H9 (cell line): ENCODE measurements around the gene VPS54. TPM values are rescaled to one million over a fixed set of nuclear protein-coding genes. Genes with fewer than 3 reads are reported as not detected.

Experiments
- DNase-seq: peaks from one replicate; pipeline ENCODE4 v3.0.0-alpha.2; 2017
- H2AFZ ChIP-seq: one replicate; pipeline ENCODE4 v1.6.1; 2013; ENCODE audit warnings: mild to moderate bottlenecking, low read length, control low read depth, moderate library complexity
- H2AK5ac ChIP-seq: 2 replicates; pipeline ENCODE4 v1.6.1; 2013; ENCODE audit warnings: low read length, control low read depth, mixed read lengths; ENCODE audit not compliant: insufficient read length
- H2BK120ac ChIP-seq: one replicate; pipeline ENCODE4 v1.6.1; 2013; ENCODE audit warnings: low read depth, mild to moderate bottlenecking, low read length, control low read depth, inconsistent platforms; ENCODE audit not compliant: poor library complexity, severe bottlenecking
- H2BK12ac ChIP-seq: 2 replicates; pipeline ENCODE4 v1.6.1; 2013; ENCODE audit warnings: low read length, control low read depth, mixed read lengths, low read depth; ENCODE audit not compliant: insufficient read length
- H2BK15ac ChIP-seq: 2 replicates; pipeline ENCODE4 v1.6.1; 2013; ENCODE audit warnings: low read depth, low read length, control low read depth
- H2BK20ac ChIP-seq: one replicate; pipeline ENCODE4 v1.6.1; 2013; ENCODE audit warnings: low read depth, mild to moderate bottlenecking, low read length, control low read depth, inconsistent platforms; ENCODE audit not compliant: poor library complexity, severe bottlenecking
- H2BK5ac ChIP-seq: 2 replicates; pipeline ENCODE4 v1.6.1; 2013; ENCODE audit warnings: low read length, control low read depth, mixed read lengths; ENCODE audit not compliant: insufficient read length
- H3K14ac ChIP-seq: 2 replicates; pipeline ENCODE4 v1.6.1; 2013; ENCODE audit warnings: low read length, control low read depth; ENCODE audit not compliant: insufficient read depth
- H3K18ac ChIP-seq: 2 replicates; pipeline ENCODE4 v1.6.1; 2013; ENCODE audit warnings: low read depth, mild to moderate bottlenecking, mixed read lengths, low read length, control low read depth; ENCODE audit not compliant: insufficient read length
- H3K23ac ChIP-seq: 2 replicates; pipeline ENCODE4 v1.6.1; 2013; ENCODE audit warnings: low read length, control low read depth, mixed read lengths, low read depth; ENCODE audit not compliant: insufficient read length
- H3K23me2 ChIP-seq: 2 replicates; pipeline ENCODE4 v1.6.1; 2013; ENCODE audit warnings: low read depth, mild to moderate bottlenecking, mixed read lengths, low read length, control low read depth; ENCODE audit not compliant: insufficient read length, poor library complexity, severe bottlenecking
- H3K27ac ChIP-seq: 2 replicates; pipeline ENCODE4 v1.5.1; 2013; ENCODE audit warnings: low read length, control low read depth, mixed read lengths, low read depth; ENCODE audit not compliant: insufficient read length
- H3K27me3 ChIP-seq: 2 replicates; pipeline ENCODE4 v1.6.1; 2013; ENCODE audit warnings: low read length, control low read depth, inconsistent platforms; ENCODE audit not compliant: insufficient read depth
- H3K4ac ChIP-seq: 2 replicates; pipeline ENCODE4 v1.6.1; 2013; ENCODE audit warnings: low read depth, mild to moderate bottlenecking, control low read depth, inconsistent platforms, low read length, moderate library complexity
- H3K4me1 ChIP-seq: 2 replicates; pipeline ENCODE4 v1.6.1; 2013; ENCODE audit warnings: low read length, control low read depth, inconsistent platforms; ENCODE audit not compliant: insufficient read depth
- H3K4me2 ChIP-seq: 2 replicates; pipeline ENCODE4 v1.6.1; 2013; ENCODE audit warnings: low read length, control low read depth, mixed read lengths; ENCODE audit not compliant: insufficient read length, insufficient read depth
- H3K56ac ChIP-seq: 2 replicates; pipeline ENCODE4 v1.6.1; 2013; ENCODE audit warnings: low read depth, mild to moderate bottlenecking, mixed read lengths, low read length, control low read depth; ENCODE audit not compliant: insufficient read length
- H3K79me1 ChIP-seq: 2 replicates; pipeline ENCODE4 v1.6.1; 2013; ENCODE audit warnings: low read depth, mild to moderate bottlenecking, moderate library complexity, low read length, control low read depth, inconsistent platforms; ENCODE audit not compliant: insufficient read depth, poor library complexity, severe bottlenecking
- H3K79me2 ChIP-seq: 2 replicates; pipeline ENCODE4 v1.6.1; 2013; ENCODE audit warnings: low read length, control low read depth, inconsistent platforms; ENCODE audit not compliant: insufficient read depth
- H3K9ac ChIP-seq: 2 replicates; pipeline ENCODE4 v1.6.1; 2013; ENCODE audit warnings: low read length, control low read depth, mixed read lengths; ENCODE audit not compliant: insufficient read length; ENCODE audit errors: extremely low read depth
- H3K9me3 ChIP-seq: one replicate; pipeline ENCODE4 v1.6.1; 2013; ENCODE audit warnings: low read depth, low read length, inconsistent platforms; ENCODE audit not compliant: control insufficient read depth
- H3T11ph ChIP-seq: one replicate; pipeline ENCODE4 v1.6.1; 2013; ENCODE audit warnings: mild to moderate bottlenecking, low read length, control low read depth, inconsistent platforms
- H4K20me1 ChIP-seq: one replicate; pipeline ENCODE4 v1.6.1; 2013; ENCODE audit not compliant: control insufficient read depth, insufficient read length, insufficient read depth
- H4K5ac ChIP-seq: 2 replicates; pipeline ENCODE4 v1.6.1; 2013; ENCODE audit warnings: low read depth, mild to moderate bottlenecking, mixed read lengths, low read length, control low read depth; ENCODE audit not compliant: insufficient read length
- H4K8ac ChIP-seq: replicated peaks from 2 replicates; pipeline ENCODE4 v1.6.1; 2013; ENCODE audit warnings: low read length, control low read depth, mixed read lengths, low read depth; ENCODE audit not compliant: insufficient read length
- H4K91ac ChIP-seq: 2 replicates; pipeline ENCODE4 v1.6.1; 2013; ENCODE audit warnings: low read depth, mild to moderate bottlenecking, moderate library complexity, mixed read lengths, low read length, control low read depth; ENCODE audit not compliant: insufficient read length
- H3K27ac Mint-ChIP-seq, 3 experiments: 2 replicates in 2 of 3; 3 replicates in 1 of 3; pipeline ENCODE4 v1.8.0; 2020 to 2021; ENCODE audit warnings: mixed read lengths in 3 of 3, mild to moderate bottlenecking in 1 of 3, moderate library complexity in 1 of 3
- H3K27me3 Mint-ChIP-seq: 2 replicates; pipeline ENCODE4 v1.8.0; 2021; ENCODE audit warnings: low read depth, mild to moderate bottlenecking, moderate library complexity, mixed read lengths
- H3K36me3 Mint-ChIP-seq, 3 experiments: 2 replicates in 2 of 3; 3 replicates in 1 of 3; pipeline ENCODE4 v1.8.0; 2020 to 2021; ENCODE audit warnings: low read depth in 3 of 3, mixed read lengths in 3 of 3; ENCODE audit not compliant: insufficient read depth in 1 of 3
- H3K4me1 Mint-ChIP-seq, 2 experiments: 2 replicates each; pipeline ENCODE4 v1.8.0; 2020; ENCODE audit warnings: mixed read lengths in 2 of 2
- H3K4me3 Mint-ChIP-seq, 2 experiments: 2 replicates in 1 of 2; 3 replicates in 1 of 2; pipeline ENCODE4 v1.8.0; 2020 to 2021; ENCODE audit warnings: mild to moderate bottlenecking in 2 of 2, mixed read lengths in 2 of 2, moderate library complexity in 1 of 2
- H3K9me3 Mint-ChIP-seq, 2 experiments: 2 replicates in 1 of 2; 3 replicates in 1 of 2; pipeline ENCODE4 v1.8.0; 2020; ENCODE audit warnings: mild to moderate bottlenecking in 2 of 2, mixed read lengths in 2 of 2, moderate library complexity in 1 of 2
- WGBS: extraction: QIAGEN DNeasy Blood & Tissue Kit; methylation state at CpG from one replicate; pipeline ENCODE4 v1.1.7; 2013; ENCODE audit warnings: missing lambda C conversion rate, low lambda C conversion rate, mixed read lengths; ENCODE audit not compliant: insufficient read length; ENCODE audit errors: extremely low coverage; 5-methylcytosine and 5-hydroxymethylcytosine counted together
- total RNA-seq: library from RNA; stranded (reverse); gene quantifications from 2 replicates; pipeline ENCODE4 v1.2.1, GENCODE V29; 2021
- TF ChIP-seq, protein P1 (sequence below): fragments of 200-600 bp; sonication (generic); conservative IDR thresholded peaks from 3 replicates; pipeline ENCODE4 v1.8.0; 2021; ENCODE audit warnings: antibody characterized with exemption, mild to moderate bottlenecking

The VPS54 gene
- total RNA-seq, 1 experiment from 2014 or later: 13.4 TPM

DNA sequence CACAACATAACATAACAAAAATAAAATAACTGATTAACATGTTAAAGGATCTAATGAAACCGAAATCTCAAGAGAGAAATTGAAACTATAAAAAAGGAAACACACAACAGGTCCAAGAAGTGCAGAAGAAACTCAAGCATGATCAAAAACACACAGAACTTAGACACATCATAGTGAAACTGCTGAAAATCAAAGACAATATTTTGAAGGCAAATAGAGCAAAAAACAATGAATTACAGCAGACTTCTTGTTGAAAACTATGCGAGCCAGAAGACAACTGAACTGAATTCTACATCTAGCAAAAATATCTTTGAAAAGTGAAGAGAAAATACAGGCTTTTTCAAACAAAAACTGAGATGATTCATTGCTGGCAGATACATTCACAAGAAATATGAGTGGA lies 116.2 kb downstream of the VPS54 start:
- H3K14ac ChIP-seq: no peak overlapping the region
- Mint-ChIP-seq H3K27ac (no peak overlapping the region), H3K36me3 (peaks cover 34 to 64% (median 41%) of the 10 kb centered on the region in 3 experiments), H3K9me3 (peaks cover 14 to 24% of the 10 kb centered on the region in 2 experiments), H3K4me3 (no peak overlapping the region), H3K27me3 (no peaks in the 10 kb centered on the region), H3K4me1 (peaks cover 2 to 4% of the 10 kb centered on the region in 2 experiments; a peak in 2 of 4 replicates)
- no peaks in the 10 kb centered on the region for H4K20me1 ChIP-seq
- H3K79me1 ChIP-seq: no peaks in the 10 kb centered on the region
- no peaks in the 10 kb centered on the region for H3K27me3 ChIP-seq
- no peak overlapping the region for H3K23ac ChIP-seq
- H3T11ph ChIP-seq: no peak overlapping the region
- no peak overlapping the region for H2BK20ac ChIP-seq
- no peak overlapping the region for H2AFZ ChIP-seq
- no peak overlapping the region for H3K4ac ChIP-seq
- H3K4me1 ChIP-seq: no peaks in the 10 kb centered on the region
- H4K91ac ChIP-seq: no peak overlapping the region
- H3K9ac ChIP-seq: no peak overlapping the region
- H3K79me2 ChIP-seq: no peaks in the 10 kb centered on the region
- H2BK12ac ChIP-seq: no peak overlapping the region
- DNase-seq: no peak
- H3K27ac ChIP-seq: no peak overlapping the region
- no CpG with 5 or more reads among the region's 2 CpGs for WGBS
- no peak overlapping the region for H3K56ac ChIP-seq
- TF ChIP-seq, protein P1, sequence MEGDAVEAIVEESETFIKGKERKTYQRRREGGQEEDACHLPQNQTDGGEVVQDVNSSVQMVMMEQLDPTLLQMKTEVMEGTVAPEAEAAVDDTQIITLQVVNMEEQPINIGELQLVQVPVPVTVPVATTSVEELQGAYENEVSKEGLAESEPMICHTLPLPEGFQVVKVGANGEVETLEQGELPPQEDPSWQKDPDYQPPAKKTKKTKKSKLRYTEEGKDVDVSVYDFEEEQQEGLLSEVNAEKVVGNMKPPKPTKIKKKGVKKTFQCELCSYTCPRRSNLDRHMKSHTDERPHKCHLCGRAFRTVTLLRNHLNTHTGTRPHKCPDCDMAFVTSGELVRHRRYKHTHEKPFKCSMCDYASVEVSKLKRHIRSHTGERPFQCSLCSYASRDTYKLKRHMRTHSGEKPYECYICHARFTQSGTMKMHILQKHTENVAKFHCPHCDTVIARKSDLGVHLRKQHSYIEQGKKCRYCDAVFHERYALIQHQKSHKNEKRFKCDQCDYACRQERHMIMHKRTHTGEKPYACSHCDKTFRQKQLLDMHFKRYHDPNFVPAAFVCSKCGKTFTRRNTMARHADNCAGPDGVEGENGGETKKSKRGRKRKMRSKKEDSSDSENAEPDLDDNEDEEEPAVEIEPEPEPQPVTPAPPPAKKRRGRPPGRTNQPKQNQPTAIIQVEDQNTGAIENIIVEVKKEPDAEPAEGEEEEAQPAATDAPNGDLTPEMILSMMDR: no peak
- H2AK5ac ChIP-seq: no peak overlapping the region
- no peaks in the 10 kb centered on the region for H3K23me2 ChIP-seq
- H2BK15ac ChIP-seq: no peak overlapping the region
- H2BK5ac ChIP-seq: no peak overlapping the region
- no peak overlapping the region for H3K4me2 ChIP-seq
- H3K9me3 ChIP-seq: no peaks in the 10 kb centered on the region
- no peak overlapping the region for H4K8ac ChIP-seq
- no peak overlapping the region for H4K5ac ChIP-seq
- H3K18ac ChIP-seq: no peak overlapping the region
- H2BK120ac ChIP-seq: no peak overlapping the region
